SKM-1 treated with dmso at 0.1 percent for 144 hours (cell line): ENCODE measurements around the gene ALDH6A1.

Experiments used
- DNase-seq: peaks from one replicate; lab custom pipeline; 2025; ENCODE audit not compliant: unreplicated experiment; lab: John Stamatoyannopoulos, UW

ALDH6A1 gene

DNA sequence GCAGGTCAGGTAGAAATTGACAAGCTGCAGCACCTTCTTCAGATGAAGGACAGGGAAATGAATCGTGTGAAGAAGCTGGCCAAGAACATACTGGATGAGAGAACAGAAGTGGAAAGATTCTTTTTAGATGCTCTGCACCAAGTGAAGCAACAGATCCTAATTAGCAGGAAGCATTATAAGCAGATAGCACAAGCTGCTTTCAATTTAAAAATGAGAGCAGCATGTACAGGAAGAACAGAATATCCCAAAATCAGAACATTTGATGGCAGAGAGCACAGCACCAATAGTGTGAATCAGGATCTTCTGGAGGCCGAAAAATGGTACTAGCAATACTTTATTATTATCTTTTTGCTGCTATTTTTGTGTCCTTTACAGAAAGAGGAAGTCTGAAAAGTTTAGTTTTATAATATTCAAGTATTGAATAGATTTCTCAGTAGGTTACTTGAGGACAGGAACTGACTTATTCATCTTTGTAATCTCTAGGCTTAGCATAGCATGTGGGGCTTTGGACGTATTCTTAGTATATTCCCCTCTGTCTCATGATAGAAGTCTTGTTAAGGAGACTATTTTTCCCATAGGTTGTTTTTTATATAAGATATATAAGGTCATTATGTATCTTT is 34.3 kb downstream of the ALDH6A1 start:
- DNase-seq, result no peak

GRCh38 chr14:74048281-74048680 is 36.0 kb downstream of the ALDH6A1 start:
- DNase-seq, result no peak

GRCh38 chr14:74045522-74045921 is 38.7 kb downstream of the ALDH6A1 start:
- DNase-seq, result no peak

DNA sequence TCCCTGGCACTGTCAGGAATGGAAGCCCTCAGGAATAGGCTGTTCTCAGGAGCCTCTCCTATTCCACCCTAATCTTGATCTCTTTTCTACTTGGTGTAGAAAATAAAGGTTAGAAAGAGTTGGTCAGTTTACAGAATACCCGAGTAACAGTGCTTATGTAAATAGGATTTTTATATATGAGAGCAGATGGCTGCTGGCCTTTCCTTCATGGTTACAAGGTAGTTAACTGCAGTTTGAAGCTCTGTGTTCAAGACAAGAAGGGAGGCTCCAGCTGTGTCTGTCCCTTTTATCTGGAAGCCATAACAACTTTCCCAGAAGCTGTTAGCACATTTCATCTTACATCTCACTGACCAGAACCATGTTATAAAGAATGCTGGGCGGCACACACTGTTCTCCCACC is 42.0 kb downstream of the ALDH6A1 start:
- DNase-seq, result no peak

DNA sequence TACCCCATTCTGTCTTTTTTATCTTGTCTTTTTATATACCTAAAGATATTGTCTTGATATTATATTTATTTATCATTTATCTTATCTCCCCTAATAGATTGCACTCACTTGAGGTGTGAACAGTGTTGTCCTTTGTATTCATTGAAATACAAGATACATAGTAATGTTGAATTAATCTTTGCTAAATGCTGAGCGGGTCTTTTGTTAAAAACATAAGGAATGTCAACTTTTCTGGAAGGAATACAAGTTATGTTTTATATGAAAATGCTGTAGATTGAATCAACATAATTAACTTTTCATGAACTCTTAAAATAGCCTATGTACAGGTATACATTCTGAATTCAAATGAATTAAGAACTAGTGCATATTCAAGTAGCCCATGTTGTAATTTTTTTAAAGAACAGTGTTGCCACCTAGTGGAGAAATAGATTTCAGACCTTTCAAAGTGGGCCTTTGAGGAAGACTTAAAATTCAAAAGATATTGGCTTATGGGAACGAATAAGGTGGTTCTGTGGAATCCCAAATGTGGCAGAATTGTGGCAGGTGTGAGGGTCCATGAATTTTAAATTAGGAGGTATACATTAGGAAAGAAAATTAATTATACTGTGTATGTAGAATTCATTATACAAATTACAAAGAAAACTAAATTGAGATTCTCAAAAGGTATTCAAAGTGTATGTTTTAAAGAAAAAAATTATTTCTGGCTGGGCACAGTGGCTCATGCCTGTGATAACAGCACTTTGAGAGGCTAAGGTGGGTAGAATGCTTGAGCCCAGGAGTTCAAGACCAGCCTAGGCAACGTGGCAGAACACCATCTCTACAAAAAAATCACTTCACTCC is 46.0 kb downstream of the ALDH6A1 start:
- no peak for DNase-seq

GRCh38 chr14:74035556-74035955 is 48.7 kb downstream of the ALDH6A1 start:
- DNase-seq, result no peak

DNA sequence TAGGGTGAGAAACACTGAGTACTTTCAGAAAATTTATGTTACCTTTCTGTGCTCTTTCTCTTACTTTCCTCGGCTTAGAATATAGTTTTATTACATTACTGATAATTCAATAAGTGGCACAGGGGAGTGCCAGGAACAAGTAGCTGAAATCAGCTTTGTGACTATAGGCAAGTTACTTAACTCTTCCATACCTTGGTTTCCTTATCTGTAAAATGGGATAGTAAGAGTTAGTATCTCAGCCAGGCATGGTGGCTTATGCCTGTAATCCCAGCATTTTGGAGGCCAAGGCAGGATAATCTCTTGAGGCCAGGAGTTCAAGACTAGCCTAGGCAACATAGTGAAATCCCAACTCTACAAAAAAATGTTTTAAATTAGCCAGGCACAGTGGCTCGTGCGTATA is 49.7 kb downstream of the ALDH6A1 start:
- no peak for DNase-seq

DNA sequence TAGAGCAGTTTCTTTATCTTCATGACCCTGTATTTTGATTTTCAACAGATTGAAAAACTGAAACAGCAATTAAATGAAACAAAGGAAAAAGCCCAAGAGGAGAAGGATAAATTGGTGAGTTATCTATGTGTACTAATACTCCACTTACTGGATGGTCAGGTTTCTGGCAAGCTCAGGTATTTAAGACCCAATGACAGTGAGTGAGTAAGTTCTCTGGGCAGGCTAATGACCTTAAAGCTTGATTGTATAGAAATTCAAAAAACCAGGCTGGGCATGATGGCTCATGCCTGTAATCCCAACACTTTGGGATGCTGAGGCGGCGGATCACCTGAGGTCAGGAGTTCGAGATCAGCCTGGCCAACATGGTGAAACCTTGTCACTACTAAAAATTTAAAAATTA is 55.1 kb downstream of the ALDH6A1 start:
- no peak for DNase-seq

DNA sequence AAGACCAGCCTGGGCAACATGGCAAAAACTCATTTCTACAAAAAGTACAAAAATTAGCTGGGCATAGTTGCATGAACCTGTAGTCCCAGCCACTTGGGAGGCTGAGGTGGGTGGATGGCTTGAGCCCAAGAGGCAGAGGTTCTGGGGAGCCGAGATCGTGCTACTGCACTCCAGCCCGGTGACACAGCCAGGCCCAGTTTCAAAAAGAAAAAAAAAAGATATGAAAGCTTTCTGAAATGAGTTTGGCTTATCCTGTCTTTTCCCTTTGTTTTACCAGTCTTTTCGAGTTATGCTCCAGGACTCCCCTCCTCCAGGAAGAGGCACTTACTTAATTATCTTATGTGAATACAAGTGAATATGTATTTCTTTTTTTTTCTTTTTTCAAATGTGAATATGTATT is 61.9 kb downstream of the ALDH6A1 start:
- no peak for DNase-seq

- DNase-seq, result no peak
These were observed 64.7 kb downstream of the ALDH6A1 start for GRCh38 chr14:74019408-74020137.

DNA sequence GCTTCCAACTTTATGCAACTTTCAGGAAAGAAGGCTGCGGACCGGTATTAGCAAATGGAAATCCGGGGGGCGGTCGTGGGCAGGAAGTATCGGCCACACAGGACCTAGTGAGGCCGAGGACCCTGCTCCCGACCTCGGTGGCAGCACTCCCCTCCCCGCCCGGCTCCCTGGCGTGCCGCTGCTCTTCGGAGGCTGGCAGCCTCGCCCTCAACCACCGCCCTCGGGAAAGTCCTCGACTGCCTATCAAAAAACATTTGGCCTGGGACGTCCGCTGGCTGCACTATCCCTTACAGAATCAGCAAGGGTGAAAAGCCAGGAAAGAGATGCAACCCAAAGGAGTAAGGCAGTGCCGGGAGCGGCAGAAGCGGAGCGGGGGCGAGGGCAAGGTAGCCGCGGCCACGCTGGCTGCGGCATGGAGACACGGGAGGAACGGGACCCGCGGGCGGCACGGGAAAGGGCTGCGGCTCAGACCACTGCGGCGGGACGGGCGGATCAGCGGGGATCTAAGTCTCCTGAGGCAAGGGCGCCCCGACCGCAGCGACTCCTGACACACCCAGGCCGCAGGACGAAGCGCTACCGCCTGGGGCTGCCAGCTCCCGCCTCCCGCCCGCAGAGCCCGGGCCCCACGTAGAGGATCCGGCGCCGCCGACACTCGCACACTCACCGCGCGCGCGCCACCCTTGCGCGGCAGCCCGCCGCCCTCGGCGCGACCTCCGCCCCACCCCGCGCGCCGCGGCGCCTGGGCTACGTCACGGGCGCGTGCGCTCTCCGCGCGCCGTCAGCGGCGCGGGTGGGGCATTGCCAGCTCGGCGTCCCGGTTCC is 65.5 kb downstream of the ALDH6A1 start, which contains the start of the genes BBOF1 and ENTPD5:
TSS of gene BBOF1 (plus strand) at position 764 of the 822 bp plus-strand sequence. CDS start 130 bp downstream, outside the sequence.
TSS of gene ENTPD5 (minus strand) at position 703 of the 822 bp plus-strand sequence. CDS start 31,186 bp downstream, outside the sequence.
- DNase-seq, result peak; percentile 50

GRCh38 chr14:74018174-74018585 is 66.1 kb downstream of the ALDH6A1 start:
- DNase-seq, result no peak

DNA sequence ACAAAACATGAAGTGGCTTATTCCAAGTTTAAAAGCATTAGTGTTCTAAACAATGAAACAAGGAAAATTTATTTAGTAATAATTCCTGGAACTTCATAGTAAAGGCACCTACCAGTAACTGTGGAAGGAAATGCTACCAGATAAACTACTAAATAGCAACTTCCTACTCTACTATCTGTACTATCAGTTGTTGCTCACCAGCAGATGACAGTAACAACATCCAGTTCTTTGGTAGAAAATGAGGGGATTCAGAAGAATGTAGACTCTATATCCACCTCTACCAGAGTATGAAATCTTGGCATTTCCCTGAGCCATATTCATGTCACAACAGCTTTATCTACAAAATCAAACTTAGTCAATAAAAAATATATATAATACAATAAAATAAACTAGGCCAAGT is 68.3 kb downstream of the ALDH6A1 start:
- no peak for DNase-seq

- DNase-seq, result no peak
These were observed 69.1 kb downstream of the ALDH6A1 start for GRCh38 chr14:74015176-74015575.

GRCh38 chr14:74014299-74014698 is 70.0 kb downstream of the ALDH6A1 start:
- DNase-seq, result no peak

DNA sequence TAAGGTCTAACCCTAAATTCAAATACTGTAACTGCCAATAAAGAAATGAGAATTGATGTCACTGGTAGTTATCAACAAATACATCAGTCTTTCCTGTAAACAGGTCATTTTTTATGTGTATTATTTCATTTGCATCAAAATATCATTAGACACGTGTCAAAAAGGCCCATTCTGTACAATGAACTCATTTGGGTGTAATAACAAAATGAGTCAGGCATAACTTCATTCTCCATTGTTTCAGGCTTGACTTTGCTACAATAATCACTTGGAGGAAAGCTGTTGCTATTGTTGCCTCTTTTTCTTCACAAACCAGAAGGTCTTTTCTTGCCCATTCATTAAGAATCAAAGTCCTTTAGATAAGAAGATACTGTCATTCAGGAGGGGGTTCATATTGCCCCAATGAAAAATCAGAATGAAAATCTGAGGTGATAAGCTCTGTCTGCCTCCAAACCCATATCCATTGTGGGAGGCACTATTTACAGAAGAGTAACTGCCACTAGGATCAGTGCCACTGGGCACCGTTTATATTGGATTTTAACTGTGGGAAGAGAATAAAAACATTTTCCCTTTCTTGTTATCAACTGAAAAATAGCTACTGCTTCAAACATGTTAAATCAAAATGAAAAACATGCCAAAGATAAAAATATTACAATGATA is 75.3 kb downstream of the ALDH6A1 start:
- no peak for DNase-seq
